ENCODE measurements around the gene KCNC3.

- TF ChIP-seq EP300 (conservative IDR thresholded peaks at IDR 0.05; ENCODE audit: poor library complexity, severe bottlenecking): no peak
- TF ChIP-seq, protein P1, sequence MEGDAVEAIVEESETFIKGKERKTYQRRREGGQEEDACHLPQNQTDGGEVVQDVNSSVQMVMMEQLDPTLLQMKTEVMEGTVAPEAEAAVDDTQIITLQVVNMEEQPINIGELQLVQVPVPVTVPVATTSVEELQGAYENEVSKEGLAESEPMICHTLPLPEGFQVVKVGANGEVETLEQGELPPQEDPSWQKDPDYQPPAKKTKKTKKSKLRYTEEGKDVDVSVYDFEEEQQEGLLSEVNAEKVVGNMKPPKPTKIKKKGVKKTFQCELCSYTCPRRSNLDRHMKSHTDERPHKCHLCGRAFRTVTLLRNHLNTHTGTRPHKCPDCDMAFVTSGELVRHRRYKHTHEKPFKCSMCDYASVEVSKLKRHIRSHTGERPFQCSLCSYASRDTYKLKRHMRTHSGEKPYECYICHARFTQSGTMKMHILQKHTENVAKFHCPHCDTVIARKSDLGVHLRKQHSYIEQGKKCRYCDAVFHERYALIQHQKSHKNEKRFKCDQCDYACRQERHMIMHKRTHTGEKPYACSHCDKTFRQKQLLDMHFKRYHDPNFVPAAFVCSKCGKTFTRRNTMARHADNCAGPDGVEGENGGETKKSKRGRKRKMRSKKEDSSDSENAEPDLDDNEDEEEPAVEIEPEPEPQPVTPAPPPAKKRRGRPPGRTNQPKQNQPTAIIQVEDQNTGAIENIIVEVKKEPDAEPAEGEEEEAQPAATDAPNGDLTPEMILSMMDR (IDR thresholded peaks at IDR 0.05; ENCODE audit: poor library complexity, severe bottlenecking): no peak
- no peak for TF ChIP-seq POLR2AphosphoS5 (IDR thresholded peaks at IDR 0.05)
- TF ChIP-seq SMC3 (conservative IDR thresholded peaks at IDR 0.05; ENCODE audit: poor library complexity): no peak
- no peak for TF ChIP-seq TAF1 (IDR thresholded peaks at IDR 0.05; ENCODE audit: low read depth)
- no peak for TF ChIP-seq MXI1 (conservative IDR thresholded peaks at IDR 0.05; ENCODE audit: poor library complexity, severe bottlenecking)
- TF ChIP-seq EZH2 (IDR thresholded peaks at IDR 0.05; ENCODE audit: borderline replicate concordance, insufficient read depth, low read length, poor library complexity, severe bottlenecking): no peak
- TF ChIP-seq, protein P2, sequence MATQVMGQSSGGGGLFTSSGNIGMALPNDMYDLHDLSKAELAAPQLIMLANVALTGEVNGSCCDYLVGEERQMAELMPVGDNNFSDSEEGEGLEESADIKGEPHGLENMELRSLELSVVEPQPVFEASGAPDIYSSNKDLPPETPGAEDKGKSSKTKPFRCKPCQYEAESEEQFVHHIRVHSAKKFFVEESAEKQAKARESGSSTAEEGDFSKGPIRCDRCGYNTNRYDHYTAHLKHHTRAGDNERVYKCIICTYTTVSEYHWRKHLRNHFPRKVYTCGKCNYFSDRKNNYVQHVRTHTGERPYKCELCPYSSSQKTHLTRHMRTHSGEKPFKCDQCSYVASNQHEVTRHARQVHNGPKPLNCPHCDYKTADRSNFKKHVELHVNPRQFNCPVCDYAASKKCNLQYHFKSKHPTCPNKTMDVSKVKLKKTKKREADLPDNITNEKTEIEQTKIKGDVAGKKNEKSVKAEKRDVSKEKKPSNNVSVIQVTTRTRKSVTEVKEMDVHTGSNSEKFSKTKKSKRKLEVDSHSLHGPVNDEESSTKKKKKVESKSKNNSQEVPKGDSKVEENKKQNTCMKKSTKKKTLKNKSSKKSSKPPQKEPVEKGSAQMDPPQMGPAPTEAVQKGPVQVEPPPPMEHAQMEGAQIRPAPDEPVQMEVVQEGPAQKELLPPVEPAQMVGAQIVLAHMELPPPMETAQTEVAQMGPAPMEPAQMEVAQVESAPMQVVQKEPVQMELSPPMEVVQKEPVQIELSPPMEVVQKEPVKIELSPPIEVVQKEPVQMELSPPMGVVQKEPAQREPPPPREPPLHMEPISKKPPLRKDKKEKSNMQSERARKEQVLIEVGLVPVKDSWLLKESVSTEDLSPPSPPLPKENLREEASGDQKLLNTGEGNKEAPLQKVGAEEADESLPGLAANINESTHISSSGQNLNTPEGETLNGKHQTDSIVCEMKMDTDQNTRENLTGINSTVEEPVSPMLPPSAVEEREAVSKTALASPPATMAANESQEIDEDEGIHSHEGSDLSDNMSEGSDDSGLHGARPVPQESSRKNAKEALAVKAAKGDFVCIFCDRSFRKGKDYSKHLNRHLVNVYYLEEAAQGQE (IDR thresholded peaks at IDR 0.05; ENCODE audit: borderline replicate concordance): no peak
Observed at GRCh38 chr19:50317115-50317514, 12.1 kb downstream of the KCNC3 start.
